K562 (cell line): ENCODE measurements around the gene ITPRIPL1. TPM values are rescaled to one million over a fixed set of nuclear protein-coding genes. Genes with fewer than 3 reads are reported as not detected.

Source experiments
- ATAC-seq: fragments of 200-7000 bp; cut with Tn5 transposase; 3 replicates; pipeline ENCODE4 v1.9.1; 2020; ENCODE audit warnings: moderate library complexity
- BruUV-seq: library from RNA; stranded (reverse); fragments of 400-500 nt; replicated peaks from 2 replicates; lab custom pipeline; 2021; lab: Mats Ljungman, UMichigan
- CTCF ChIA-PET: fragments of 300-600 bp; formaldehyde crosslinking; extraction: SDS; loops from one replicate; lab custom pipeline; 2021; ENCODE audit warnings: low intra/inter-chr PET ratio; lab: Yijun Ruan, JAX
- POLR2A ChIA-PET: fragments of 300-600, 350-650 bp; sonication (Branson Sonifier 250); formaldehyde crosslinking; extraction: SDS; loops from one replicate; lab custom pipeline; 2021; ENCODE audit warnings: antibody characterized with exemption, inconsistent platforms; lab: Yijun Ruan, JAX
- DNase-seq, 4 experiments: peaks; one replicate each; pipeline versions ENCODE4 v3.0.0 to v3.0.0-alpha.2; 2011 to 2018; ENCODE audit warnings: low spot score in 3 of 4, mixed read lengths in 3 of 4; ENCODE audit errors: extremely low read depth in 1 of 4
- FAIRE-seq: peaks from 2 replicates; lab custom pipeline; 2011; peaks lifted over from hg19 to GRCh38; lab: Jason Lieb, UNC
- H2AFZ ChIP-seq: 2 replicates; pipeline ENCODE4 v1.6.0; 2011; ENCODE audit warnings: low read depth, low read length, control low read depth, inconsistent platforms
- H3K27ac ChIP-seq: fragments of 200-600 bp; 3 replicates; pipeline ENCODE4 v1.8.0; 2011; ENCODE audit warnings: low read depth, mild to moderate bottlenecking, control low read depth, inconsistent platforms, low read length, moderate library complexity, mixed read lengths; ENCODE audit errors: extremely low read depth
- H3K27me3 ChIP-seq, 2 experiments: fragments of 300-600 bp in 1 of 2; 2 replicates in 1 of 2; 3 replicates in 1 of 2; pipeline versions ENCODE4 v1.6.0 to v1.8.0; 2011; ENCODE audit warnings: inconsistent platforms in 2 of 2, low read length in 2 of 2, mild to moderate bottlenecking in 1 of 2, mixed read lengths in 1 of 2, moderate library complexity in 1 of 2; ENCODE audit not compliant: control insufficient read depth in 2 of 2, insufficient read depth in 2 of 2
- H3K36me3 ChIP-seq: fragments of 300-600 bp; 3 replicates; pipeline ENCODE4 v1.8.0; 2011; ENCODE audit warnings: mild to moderate bottlenecking, low read length, inconsistent platforms; ENCODE audit not compliant: control insufficient read depth, insufficient read depth
- H3K4me1 ChIP-seq, 2 experiments: fragments of 200-600 bp in 1 of 2; replicated peaks in 1 of 2; 2 replicates in 1 of 2; 3 replicates in 1 of 2; pipeline versions ENCODE4 v1.5.1 to v1.8.0; 2011; ENCODE audit warnings: inconsistent platforms in 2 of 2, low read length in 2 of 2, mild to moderate bottlenecking in 1 of 2, mixed read lengths in 1 of 2, moderate library complexity in 1 of 2; ENCODE audit not compliant: control insufficient read depth in 2 of 2, insufficient read depth in 2 of 2
- H3K4me2 ChIP-seq: 2 replicates; pipeline ENCODE4 v1.6.1; 2011; ENCODE audit warnings: low read length, control low read depth, inconsistent platforms, mixed read lengths; ENCODE audit not compliant: insufficient read depth
- H3K4me3 ChIP-seq: fragments of 200-600 bp; sonication (generic), shearing (Covaris generic); 2 replicates; pipeline ENCODE4 v1.5.1; 2016; ENCODE audit warnings: control low read depth, inconsistent platforms
- H3K79me2 ChIP-seq: fragments of 200-600 bp; 3 replicates; pipeline ENCODE4 v1.8.0; 2011; ENCODE audit warnings: low read length, inconsistent platforms; ENCODE audit not compliant: control insufficient read depth, insufficient read depth
- H3K9ac ChIP-seq, 2 experiments: 2 replicates each; pipeline versions ENCODE4 v1.6.0 to v1.6.1; 2011; ENCODE audit warnings: low read depth in 2 of 2, low read length in 2 of 2, control low read depth in 1 of 2, inconsistent platforms in 1 of 2, mild to moderate bottlenecking in 1 of 2, mixed read lengths in 1 of 2; ENCODE audit not compliant: insufficient read depth in 1 of 2
- H3K9me1 ChIP-seq: one replicate; pipeline ENCODE4 v1.6.0; 2011; ENCODE audit warnings: inconsistent platforms, mild to moderate bottlenecking, low read length, moderate library complexity; ENCODE audit not compliant: control insufficient read depth, insufficient read depth
- H3K9me3 ChIP-seq: replicated peaks from 2 replicates; pipeline ENCODE4 v1.5.1; 2011; ENCODE audit warnings: low read depth, low read length, inconsistent platforms; ENCODE audit not compliant: control insufficient read depth, insufficient read depth
- H4K20me1 ChIP-seq: replicated peaks from 2 replicates; pipeline ENCODE4 v1.6.1; 2011; ENCODE audit warnings: low read length, inconsistent platforms, mixed read lengths; ENCODE audit not compliant: control insufficient read depth, insufficient read depth
- CBFA2T3 ChIP-seq: fragments of 450-650 bp; IDR thresholded peaks from 2 replicates; pipeline ENCODE4 v1.6.1; 2017
- FOXM1 ChIP-seq, 2 experiments: fragments of 450-650 bp in 1 of 2; sonication (generic) in 1 of 2; formaldehyde crosslinking in 1 of 2; IDR thresholded peaks; 2 replicates each; pipeline versions ENCODE4 v1.6.1 to v1.9.0; 2017 to 2022; ENCODE audit warnings: low read depth in 2 of 2, mild to moderate bottlenecking in 2 of 2, missing genetic modification reagents in 1 of 2, moderate library complexity in 1 of 2
- JUNB ChIP-seq: fragments of 450-650 bp; formaldehyde crosslinking; conservative IDR thresholded peaks from 2 replicates; pipeline ENCODE4 v1.4.0; 2020; ENCODE audit warnings: mild to moderate bottlenecking
- WGBS: fragments of 100-300 bp; shearing (Covaris generic); methylation state at CpG from one replicate; pipeline ENCODE4 v1.1.6; 2016; ENCODE audit warnings: low coverage, mixed read lengths; ENCODE audit not compliant: insufficient coverage; ENCODE audit errors: missing lambda C conversion rate; 5-methylcytosine and 5-hydroxymethylcytosine counted together
- in situ Hi-C: fragments of 300-500 bp; cut with MboI; formaldehyde crosslinking; loops from 4 replicates; pipeline ENCODE4 v1.15.0; 2018; ENCODE audit warnings: inconsistent platforms, mixed read lengths
- intact Hi-C: fragments of 100-400 bp; cut with micrococcal nuclease; formaldehyde crosslinking; loops from 2 replicates; pipeline ENCODE4 v1.14.2; 2022
- polyA plus RNA-seq, 8 experiments: library from polyadenylated mRNA; depleted of rRNA in 4 of 8; stranded (reverse) in 5 of 8; unstranded in 3 of 8; fragments of >200 nt; fragmentation: Nextera tagmentation in 2 of 8; fragmentation: Illumina TruSeq in 1 of 8; extraction: Ambion mirVana in 2 of 8; extraction: Trizol in 1 of 8; gene quantifications; 2 replicates each; pipeline versions ENCODE4 v1.2.1 to v1.2.3, GENCODE V29; 2011 to 2014; ENCODE audit warnings: inconsistent platforms in 1 of 8, missing spikeins in 1 of 8
- total RNA-seq, 7 experiments: library from RNA; depleted of rRNA in 6 of 7; stranded (reverse); fragments of >200 nt in 6 of 7; fragmentation: Illumina TruSeq in 2 of 7; extraction: Trizol in 2 of 7; gene quantifications; 2 replicates each; pipeline versions ENCODE4 v1.2.1 to v1.2.3, GENCODE V29; 2011 to 2021; ENCODE audit warnings: low replicate concordance in 1 of 7

Gene ITPRIPL1
- total and polyA plus RNA-seq, 9 of the 15 experiments (the other 6 are each of a cell fraction or from before 2014, with no cell fraction given) = 0.99 to 9.0 (median 6.4) TPM

DNA sequence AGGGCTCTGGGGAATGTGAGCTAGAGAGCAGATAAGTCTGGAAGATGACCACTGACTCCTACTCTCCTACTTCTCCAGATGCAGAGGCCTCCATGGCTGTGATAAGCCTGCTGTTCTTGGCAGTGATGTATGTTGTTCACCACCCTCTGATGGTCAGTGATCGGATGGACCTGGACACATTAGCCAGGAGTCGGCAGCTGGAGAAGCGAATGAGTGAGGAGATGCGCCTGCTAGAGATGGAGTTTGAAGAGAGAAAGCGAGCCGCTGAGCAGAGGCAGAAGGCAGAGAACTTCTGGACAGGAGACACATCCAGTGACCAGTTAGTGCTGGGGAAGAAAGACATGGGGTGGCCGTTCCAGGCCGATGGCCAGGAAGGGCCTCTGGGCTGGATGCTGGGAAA lies 1.4 kb downstream of the ITPRIPL1 start:
- TF ChIP-seq JUNB (CRISPR knock-in tag) = no peak
- peak; percentile 20 for TF ChIP-seq CBFA2T3
- no peak overlapping the region for H3K27ac ChIP-seq
- peak overlapping the region; percentile 64 for H3K4me2 ChIP-seq
- no peak overlapping the region for H3K4me3 ChIP-seq
- peaks cover 16% of the 10 kb centered on the region; the same call in 2 of the 3 replicates for H3K79me2 ChIP-seq
- 77% methylated on average over 8 of the region's 8 CpGs for WGBS
- no peaks in the 10 kb centered on the region for H3K27me3 ChIP-seq
- BruUV-seq = TSS peak; percentile 45
- no peaks in the 10 kb centered on the region for H4K20me1 ChIP-seq
- ATAC-seq (no peak), DNase-seq (no peak), FAIRE-seq (peak; percentile 26)
- no peaks in the 10 kb centered on the region for H3K9me1 ChIP-seq
- ChIA-PET POLR2A (interaction anchor here (1.0 to 1.1 kb wide), 2 partner anchors 10 to 14 kb away, joined by 4 to 5 read pairs; partner anchors contain the start of gene NCAPH), CTCF (no interaction called here)
- intact Hi-C loops = no loop called here
- H2AFZ ChIP-seq = 0 out of 2 replicates have a peak overlapping the region, but pooled peaks have one; percentile 4
- H3K9me3 ChIP-seq = no peaks in the 10 kb centered on the region
- peak overlapping the region; percentile 56 to 90; a peak in 1 of 4 replicates for H3K9ac ChIP-seq
- peaks cover 19% of the 10 kb centered on the region; the same call in 2 of the 3 replicates for H3K36me3 ChIP-seq
- in situ Hi-C loops = no loop called here
- H3K4me1 ChIP-seq = peaks cover 11 to 28% of the 10 kb centered on the region in 2 experiments; a peak in 4 of 5 replicates

DNA sequence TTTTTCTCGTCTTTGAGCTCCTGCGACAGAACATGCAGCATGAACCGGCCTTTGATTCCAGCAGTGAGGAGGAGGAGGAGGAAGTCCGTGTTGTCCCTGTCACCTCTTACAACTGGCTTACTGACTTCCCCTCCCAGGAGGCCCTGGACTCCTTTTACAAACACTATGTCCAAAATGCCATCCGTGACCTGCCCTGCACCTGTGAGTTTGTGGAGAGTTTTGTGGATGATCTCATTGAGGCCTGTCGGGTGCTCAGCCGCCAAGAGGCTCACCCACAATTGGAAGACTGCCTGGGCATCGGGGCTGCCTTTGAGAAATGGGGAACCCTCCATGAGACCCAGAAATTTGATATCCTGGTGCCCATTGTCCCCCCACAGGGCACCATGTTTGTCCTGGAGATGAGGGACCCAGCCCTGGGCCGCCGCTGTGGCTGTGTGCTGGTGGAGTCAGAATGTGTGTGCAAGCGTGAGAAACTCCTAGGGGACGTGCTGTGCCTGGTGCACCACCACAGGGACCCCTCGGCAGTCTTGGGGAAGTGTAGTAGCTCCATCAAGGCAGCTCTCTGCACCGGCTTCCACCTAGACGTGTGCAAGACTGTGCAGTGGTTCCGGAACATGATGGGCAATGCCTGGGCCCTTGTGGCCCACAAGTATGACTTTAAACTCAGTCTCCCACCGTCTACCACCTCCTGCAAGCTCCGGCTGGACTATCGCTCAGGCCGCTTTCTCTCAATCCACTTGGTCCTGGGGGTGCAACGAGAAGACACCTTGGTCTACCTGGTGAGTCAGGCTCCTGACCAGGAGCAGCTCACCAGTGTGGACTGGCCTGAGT lies 2.1 kb downstream of the ITPRIPL1 start:
- in situ Hi-C loops (no loop called here), intact Hi-C loops (no loop called here)
- no peaks in the 10 kb centered on the region for H4K20me1 ChIP-seq
- no peak for ATAC-seq
- TF ChIP-seq FOXM1 (IDR thresholded peaks at IDR 0.05; ENCODE audit: low read depth) (no peak), FOXM1 (CRISPR knock-in tag; IDR thresholded peaks at IDR 0.05; ENCODE audit: low read depth) (no peak)
- CTCF ChIA-PET = no interaction called here
- H3K9ac ChIP-seq = peak overlapping the region in 1 of 2 experiments; percentile 90; a peak in 2 of 4 replicates
- H3K4me1 ChIP-seq = peaks cover 8 to 22% of the 10 kb centered on the region in 2 experiments; a peak in 4 of 5 replicates
- BruUV-seq = no TSS peak
- 64% methylated on average over 21 of the region's 21 CpGs for WGBS
- H3K36me3 ChIP-seq = peaks cover 19% of the 10 kb centered on the region; the same call in 2 of the 3 replicates
- H3K4me3 ChIP-seq = no peak overlapping the region
- no peaks in the 10 kb centered on the region for H3K9me3 ChIP-seq
- H3K27ac ChIP-seq = no peak overlapping the region
- H2AFZ ChIP-seq = no peak overlapping the region
- POLR2A ChIA-PET = interaction anchor here (1.0 to 1.1 kb wide), 2 partner anchors 9 to 13 kb away, joined by 4 to 5 read pairs; partner anchors contain the start of gene NCAPH
- H3K4me2 ChIP-seq = no peak overlapping the region
- H3K9me1 ChIP-seq = no peaks in the 10 kb centered on the region
- no peak for DNase-seq
- H3K79me2 ChIP-seq = peaks cover 16% of the 10 kb centered on the region; the same call in 2 of the 3 replicates
- H3K27me3 ChIP-seq = no peaks in the 10 kb centered on the region
- no peak for FAIRE-seq
